ENCODE results near the gene TAF1.

The TAF1 gene

GRCh38 chrX:71454222-71454621 lies 88.1 kb downstream of the TAF1 start:
- no peak for TF ChIP-seq MYC (IDR thresholded peaks at IDR 0.05; ENCODE audit: low read depth, low read length)
- TF ChIP-seq MAX (IDR thresholded peaks at IDR 0.05; ENCODE audit: low read depth, low read length): no peak
- TF ChIP-seq POLR2A (IDR thresholded peaks at IDR 0.05; ENCODE audit: extremely low read depth, insufficient read length): no peak
- TF ChIP-seq CTCF (IDR thresholded peaks at IDR 0.05; ENCODE audit: low read depth, low read length): no peak
- H3K4me3 ChIP-seq (ENCODE audit: low read depth, low read length): no peak overlapping the region
- no peak for DNase-seq (ENCODE audit: low read depth)

GRCh38 chrX:71458866-71459265 lies 92.7 kb downstream of the TAF1 start:
- no peak for DNase-seq (ENCODE audit: low read depth)
- H3K4me3 ChIP-seq (ENCODE audit: low read depth, low read length): no peak overlapping the region
- TF ChIP-seq POLR2A (IDR thresholded peaks at IDR 0.05; ENCODE audit: extremely low read depth, insufficient read length) (no peak), MYC (IDR thresholded peaks at IDR 0.05; ENCODE audit: low read depth, low read length) (no peak), CTCF (IDR thresholded peaks at IDR 0.05; ENCODE audit: low read depth, low read length) (no peak), MAX (IDR thresholded peaks at IDR 0.05; ENCODE audit: low read depth, low read length) (no peak)

- no peak overlapping the region for H3K4me3 ChIP-seq (ENCODE audit: low read depth, low read length)
- TF ChIP-seq POLR2A (IDR thresholded peaks at IDR 0.05; ENCODE audit: extremely low read depth, insufficient read length) (no peak), MYC (IDR thresholded peaks at IDR 0.05; ENCODE audit: low read depth, low read length) (no peak), CTCF (IDR thresholded peaks at IDR 0.05; ENCODE audit: low read depth, low read length) (no peak), MAX (IDR thresholded peaks at IDR 0.05; ENCODE audit: low read depth, low read length) (no peak)
- no peak for DNase-seq (ENCODE audit: low read depth)
These were observed 98.8 kb downstream of the TAF1 start for GRCh38 chrX:71464968-71465367.

- no peak for DNase-seq (ENCODE audit: low read depth)
- TF ChIP-seq MAX (IDR thresholded peaks at IDR 0.05; ENCODE audit: low read depth, low read length): no peak
- no peak overlapping the region for H3K4me3 ChIP-seq (ENCODE audit: low read depth, low read length)
These were observed 100.9 kb downstream of the TAF1 start for GRCh38 chrX:71466979-71467523.

GRCh38 chrX:71475785-71476540 lies 109.8 kb downstream of the TAF1 start:
- TF ChIP-seq CTCF (IDR thresholded peaks at IDR 0.05; ENCODE audit: low read depth, low read length) (no peak), MYC (IDR thresholded peaks at IDR 0.05; ENCODE audit: low read depth, low read length) (no peak), MAX (IDR thresholded peaks at IDR 0.05; ENCODE audit: low read depth, low read length) (no peak), POLR2A (IDR thresholded peaks at IDR 0.05; ENCODE audit: extremely low read depth, insufficient read length) (no peak)
- H3K4me3 ChIP-seq (ENCODE audit: low read depth, low read length): no peak overlapping the region
- no peak for DNase-seq (ENCODE audit: low read depth)

- DNase-seq (ENCODE audit: low read depth): no peak
- TF ChIP-seq POLR2A (IDR thresholded peaks at IDR 0.05; ENCODE audit: extremely low read depth, insufficient read length) (no peak), MAX (IDR thresholded peaks at IDR 0.05; ENCODE audit: low read depth, low read length) (no peak), MYC (IDR thresholded peaks at IDR 0.05; ENCODE audit: low read depth, low read length) (no peak), CTCF (IDR thresholded peaks at IDR 0.05; ENCODE audit: low read depth, low read length) (no peak)
- no peak overlapping the region for H3K4me3 ChIP-seq (ENCODE audit: low read depth, low read length)
These were observed 116.2 kb downstream of the TAF1 start for GRCh38 chrX:71482228-71482958.
